Measurements from ENCODE around the gene ARSG.
"Not testable (repeated sequence)": the region's sequence is repeated elsewhere in the genome, so short reads cannot be mapped to it uniquely, and the experiment has no call there.

ARSG gene

DNA sequence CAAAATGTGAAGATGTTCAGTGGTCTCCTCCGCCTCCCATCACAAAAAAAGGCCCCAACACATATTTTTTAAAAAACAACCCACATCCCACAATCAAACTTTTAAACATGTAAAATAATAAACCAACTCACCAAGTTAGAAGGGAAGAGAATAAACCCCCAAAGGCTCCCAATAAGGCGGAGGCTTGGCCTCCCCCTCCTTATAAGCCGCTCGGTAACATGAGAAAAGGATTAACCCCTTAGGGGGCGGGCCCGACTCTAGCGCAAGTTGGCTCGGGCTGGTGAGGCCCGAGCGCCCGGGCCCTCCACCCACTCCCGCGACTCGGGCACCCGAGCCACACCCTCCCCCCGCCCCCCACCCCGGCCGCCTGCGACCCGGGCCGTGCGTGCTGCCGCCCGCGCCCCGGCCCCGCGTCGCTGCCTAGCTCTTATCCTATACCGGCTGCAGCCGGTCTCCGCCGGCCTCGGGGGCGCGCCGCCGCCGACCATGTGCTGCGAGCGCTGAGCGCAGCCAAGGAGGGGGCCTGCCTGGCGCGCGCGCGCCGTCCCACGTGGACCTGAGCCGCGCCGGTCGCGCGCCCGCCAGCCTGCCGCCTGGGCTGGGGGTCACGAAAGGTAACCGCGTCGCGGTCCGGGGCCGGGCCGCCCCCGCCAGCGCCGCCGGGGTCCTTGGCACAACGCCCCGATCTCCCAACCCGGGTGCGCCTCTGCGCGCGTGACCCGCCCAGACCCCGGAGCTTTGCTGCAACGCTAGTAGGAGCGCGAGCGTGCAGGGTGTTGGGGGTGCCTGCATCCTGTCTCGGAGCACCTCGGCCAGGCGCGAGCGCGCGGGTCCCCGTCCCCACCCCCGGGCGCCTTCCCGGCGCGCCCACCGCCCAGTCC is at the start of gene ARSG, which contains the start of gene SLC16A6:
Gene ARSG (plus strand): TSS at position 541 of the 881 bp plus-strand sequence. CDS start 15,999 bp downstream, outside the sequence.
Gene SLC16A6 (minus strand): TSS at position 173 of the 881 bp plus-strand sequence. CDS start 12,807 bp downstream, outside the sequence.
- H3K4me3 ChIP-seq (ENCODE audit: low read length): peak within 1 kb of the TSS; percentile 66
- TF ChIP-seq, protein P1, sequence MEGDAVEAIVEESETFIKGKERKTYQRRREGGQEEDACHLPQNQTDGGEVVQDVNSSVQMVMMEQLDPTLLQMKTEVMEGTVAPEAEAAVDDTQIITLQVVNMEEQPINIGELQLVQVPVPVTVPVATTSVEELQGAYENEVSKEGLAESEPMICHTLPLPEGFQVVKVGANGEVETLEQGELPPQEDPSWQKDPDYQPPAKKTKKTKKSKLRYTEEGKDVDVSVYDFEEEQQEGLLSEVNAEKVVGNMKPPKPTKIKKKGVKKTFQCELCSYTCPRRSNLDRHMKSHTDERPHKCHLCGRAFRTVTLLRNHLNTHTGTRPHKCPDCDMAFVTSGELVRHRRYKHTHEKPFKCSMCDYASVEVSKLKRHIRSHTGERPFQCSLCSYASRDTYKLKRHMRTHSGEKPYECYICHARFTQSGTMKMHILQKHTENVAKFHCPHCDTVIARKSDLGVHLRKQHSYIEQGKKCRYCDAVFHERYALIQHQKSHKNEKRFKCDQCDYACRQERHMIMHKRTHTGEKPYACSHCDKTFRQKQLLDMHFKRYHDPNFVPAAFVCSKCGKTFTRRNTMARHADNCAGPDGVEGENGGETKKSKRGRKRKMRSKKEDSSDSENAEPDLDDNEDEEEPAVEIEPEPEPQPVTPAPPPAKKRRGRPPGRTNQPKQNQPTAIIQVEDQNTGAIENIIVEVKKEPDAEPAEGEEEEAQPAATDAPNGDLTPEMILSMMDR (conservative IDR thresholded peaks at IDR 0.05; ENCODE audit: low read length): no peak
- no peak for DNase-seq (ENCODE audit: low read depth)

DNA sequence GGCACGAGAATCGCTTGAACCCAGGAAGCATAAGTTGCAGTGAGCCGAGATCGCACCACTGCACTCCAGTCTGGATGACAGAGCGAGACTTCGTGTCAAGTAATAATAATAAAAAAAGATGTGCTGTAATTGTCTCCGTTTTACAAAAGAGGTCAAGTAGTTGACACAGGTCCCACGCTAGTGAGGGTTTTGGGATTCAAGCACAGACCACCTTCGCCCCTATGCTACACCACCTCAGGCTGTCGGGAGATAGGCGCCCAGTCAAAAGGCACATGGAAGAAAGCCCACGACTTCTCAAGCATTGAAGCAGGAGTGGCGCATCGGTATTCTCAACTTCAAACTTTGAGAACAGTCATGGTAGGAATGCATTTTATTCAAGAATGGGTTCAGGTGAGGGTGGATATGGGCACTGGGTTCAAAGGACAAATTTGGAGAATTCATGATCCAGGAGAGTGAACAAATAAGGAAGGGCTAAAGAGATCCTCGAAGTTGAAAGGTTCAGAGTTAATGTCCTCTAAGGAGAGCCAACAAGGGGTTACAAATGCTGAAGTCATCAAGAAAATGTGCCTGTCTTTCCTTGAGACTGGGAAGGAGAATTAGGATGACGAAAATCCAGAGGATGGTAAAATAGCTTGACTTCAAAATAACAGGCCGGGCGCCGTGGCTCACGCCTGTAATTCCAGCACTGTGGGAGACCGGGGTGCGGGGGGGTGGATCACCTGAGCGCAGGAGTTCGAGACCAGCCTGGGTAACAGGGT is 44.8 kb upstream of the ARSG start:
- H3K4me3 ChIP-seq (ENCODE audit: low read length): no peak overlapping the region
- no peak for DNase-seq (ENCODE audit: low read depth)

DNA sequence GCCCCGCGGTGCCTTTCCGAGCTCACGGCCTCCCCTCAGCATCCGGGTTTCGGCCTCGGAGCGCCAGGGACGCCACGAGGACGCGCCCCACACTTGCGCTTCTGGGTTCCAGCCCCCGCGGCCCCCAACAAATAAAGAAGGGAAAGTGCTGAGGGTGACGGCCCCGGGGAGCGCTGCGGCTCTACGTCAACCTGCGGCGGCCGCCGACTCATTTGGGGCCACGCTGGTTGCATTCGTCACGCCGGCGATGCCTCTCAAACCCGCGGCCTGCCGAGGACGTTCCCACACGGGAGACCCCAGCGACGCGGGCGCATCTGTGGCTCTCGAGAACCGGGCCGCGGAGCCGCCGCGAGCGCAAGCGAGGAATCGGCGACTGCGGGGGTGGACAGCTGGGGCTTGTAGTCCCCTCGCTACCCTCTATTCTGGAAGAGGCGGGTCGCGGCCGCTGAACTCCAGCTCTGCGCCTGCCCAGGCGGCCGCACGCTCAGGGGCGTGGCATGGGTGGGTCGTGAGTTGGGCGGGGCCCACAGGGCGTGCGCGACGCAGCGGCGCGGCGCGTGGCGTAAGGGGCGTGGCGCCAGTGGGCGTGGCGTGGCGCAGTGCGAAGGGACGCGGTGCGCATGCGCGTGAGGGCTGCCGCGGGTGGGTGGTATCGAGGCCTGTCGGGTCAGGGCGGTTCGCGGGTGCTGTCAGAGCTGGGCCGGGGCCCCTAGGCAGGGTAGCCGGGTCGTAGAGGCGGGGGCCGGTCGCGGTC is 43.7 kb upstream of the ARSG start, which contains the start of gene AMZ2:
Gene AMZ2 (plus strand): TSS at position 599 of the 754 bp plus-strand sequence. CDS start 2,145 bp downstream, outside the sequence.
- TF ChIP-seq, protein P1 (conservative IDR thresholded peaks at IDR 0.05; ENCODE audit: low read length): no peak
- DNase-seq (ENCODE audit: low read depth): peak; percentile 91
- peak within 1 kb of the TSS; percentile 80 for H3K4me3 ChIP-seq (ENCODE audit: low read length)

More for the DNA sequence above, 44.8 kb upstream of the ARSG start:
- TF ChIP-seq, protein P1 (conservative IDR thresholded peaks at IDR 0.05; ENCODE audit: low read length): no peak

DNA sequence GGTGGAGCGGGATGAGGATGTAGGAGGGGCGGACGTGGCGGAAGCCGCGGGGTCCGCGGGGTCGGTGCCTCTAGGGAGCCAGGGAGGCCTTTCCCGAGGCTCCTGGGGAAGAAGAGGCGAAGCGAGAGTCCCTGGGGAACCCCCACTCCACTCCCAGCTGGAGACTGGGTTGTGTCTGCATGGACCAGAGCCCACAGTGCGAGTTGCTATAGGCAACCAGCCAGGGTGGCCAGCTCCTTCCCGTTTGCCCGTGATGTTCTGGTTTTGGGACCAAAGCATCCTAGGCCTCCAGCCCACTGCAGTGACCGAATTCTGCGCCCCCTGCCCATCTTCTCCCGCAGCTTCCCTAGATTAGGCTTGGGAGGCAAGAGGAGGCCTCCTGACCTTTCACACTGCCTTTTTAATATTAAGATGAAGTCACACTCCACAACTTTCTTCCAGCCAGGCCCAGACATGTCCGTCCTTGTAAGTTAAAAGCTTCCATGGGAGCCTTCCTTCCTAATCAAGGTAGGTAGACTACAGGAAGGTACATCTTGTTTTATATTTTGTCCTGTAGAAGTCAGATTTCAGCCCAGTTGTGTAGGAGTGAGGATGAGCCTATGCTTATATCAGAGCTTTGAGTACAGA is 43.0 kb upstream of the ARSG start:
- H3K4me3 ChIP-seq (ENCODE audit: low read length): peak overlapping the region; percentile 80
- peak; percentile 80 for DNase-seq (ENCODE audit: low read depth)

DNA sequence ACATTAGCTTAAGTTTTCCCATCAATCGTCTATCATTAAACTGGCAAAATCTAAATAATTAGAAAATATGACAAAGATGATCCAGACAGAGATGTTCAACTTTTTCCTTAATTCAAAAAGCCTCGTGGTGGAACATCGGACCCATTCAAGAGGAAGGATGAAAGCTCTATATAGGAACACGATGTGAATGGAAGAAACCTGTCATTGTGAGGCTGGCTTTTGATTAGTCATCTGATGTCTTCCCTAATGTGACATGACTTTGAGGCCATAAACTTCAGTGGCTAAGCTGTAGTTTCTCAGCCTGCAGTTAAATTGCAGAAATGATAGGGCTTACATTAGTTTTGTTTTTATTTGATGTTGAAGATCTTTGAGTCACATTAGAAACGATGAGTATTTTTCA is 42.4 kb upstream of the ARSG start:
- TF ChIP-seq, protein P1 (conservative IDR thresholded peaks at IDR 0.05; ENCODE audit: low read length): no peak
- H3K4me3 ChIP-seq (ENCODE audit: low read length): peak overlapping the region; percentile 80
- DNase-seq (ENCODE audit: low read depth): no peak

More for the DNA sequence above, 43.0 kb upstream of the ARSG start:
- TF ChIP-seq, protein P1 (conservative IDR thresholded peaks at IDR 0.05; ENCODE audit: low read length): no peak

DNA sequence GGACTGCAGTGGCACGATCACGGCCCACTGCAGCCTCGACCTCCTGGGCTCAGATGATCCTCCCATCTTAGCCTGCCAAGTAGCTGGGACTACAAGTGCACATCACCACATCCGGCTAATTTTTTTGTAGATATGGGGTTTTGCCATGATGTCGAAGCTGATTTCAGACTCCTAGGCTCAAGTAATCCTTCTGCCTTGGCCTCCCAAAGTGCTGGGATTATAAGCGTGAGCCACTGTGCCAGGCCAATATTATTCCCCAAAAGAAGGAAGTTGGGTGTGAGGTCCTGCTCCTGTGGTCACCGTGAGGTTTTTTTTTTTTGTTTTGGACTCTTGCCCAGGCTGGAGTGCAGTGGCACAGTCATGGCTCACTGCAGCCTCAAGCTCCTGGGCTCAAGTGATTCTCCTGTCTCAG is 41.9 kb upstream of the ARSG start:
- H3K4me3 ChIP-seq (ENCODE audit: low read length): no peak overlapping the region
- DNase-seq (ENCODE audit: low read depth): no peak
- TF ChIP-seq, protein P1 (conservative IDR thresholded peaks at IDR 0.05; ENCODE audit: low read length): no peak

DNA sequence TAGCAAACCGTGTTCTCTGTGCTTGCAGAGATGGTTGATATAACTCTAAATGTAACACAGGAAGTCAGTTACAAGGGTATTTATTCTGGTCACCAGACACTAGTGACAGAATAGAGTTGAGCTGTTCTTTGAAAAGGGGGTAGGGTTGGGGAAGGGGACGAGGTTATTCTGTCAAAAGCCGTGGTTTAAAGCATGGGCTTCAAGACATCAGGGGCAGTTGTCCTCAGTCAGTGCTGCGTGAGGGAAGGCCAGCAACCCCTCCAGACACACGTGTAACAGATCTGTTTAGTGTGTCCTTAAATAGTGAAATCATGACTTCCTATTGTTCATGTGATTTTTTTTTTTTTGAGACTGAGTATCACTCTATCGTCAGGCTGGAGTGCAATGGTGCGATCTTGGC is 37.9 kb upstream of the ARSG start:
- not testable (repeated sequence) for DNase-seq (ENCODE audit: low read depth)

More for the DNA sequence above, 37.9 kb upstream of the ARSG start:
- H3K4me3 ChIP-seq (ENCODE audit: low read length): not testable (repeated sequence)

Measured in AG10803 (cell line).